Stimulated activated effector memory CD8-positive, alpha-beta T cell treated with anti-CD3 and anti-CD28 coated beads, Interleukin-12 subunit alpha, Interleukin-12 subunit beta, amount 100 ng/mL, for 72 hours (primary cell): ENCODE measurements around the gene TMSB4X.
"Not testable (repeated sequence)": the region's sequence is repeated elsewhere in the genome, so short reads cannot be mapped to it uniquely, and the experiment has no call there.

ENCODE experiments used
- ATAC-seq: fragments of 150-1000 bp; cut with Tn5 transposase; 2 replicates; pipeline ENCODE4 v1.10.0; 2021
- DNase-seq, 2 donors: peaks; one replicate each; pipeline ENCODE4 v3.0.0; 2021 to 2022; ENCODE audit warnings: low spot score in 2 of 2
- H3K27ac Mint-ChIP-seq: one replicate; pipeline ENCODE4 v1.8.0; 2022; ENCODE audit warnings: mild to moderate bottlenecking, mixed read lengths
- H3K36me3 Mint-ChIP-seq: one replicate; pipeline ENCODE4 v1.8.0; 2022; ENCODE audit warnings: mild to moderate bottlenecking, mixed read lengths
- H3K4me1 Mint-ChIP-seq: one replicate; pipeline ENCODE4 v1.8.0; 2022; ENCODE audit warnings: mixed read lengths
- H3K4me3 Mint-ChIP-seq: one replicate; pipeline ENCODE4 v1.8.0; 2022; ENCODE audit warnings: mild to moderate bottlenecking, mixed read lengths
- H3K9me3 Mint-ChIP-seq: one replicate; pipeline ENCODE4 v1.8.0; 2022; ENCODE audit warnings: mixed read lengths

Gene TMSB4X

DNA sequence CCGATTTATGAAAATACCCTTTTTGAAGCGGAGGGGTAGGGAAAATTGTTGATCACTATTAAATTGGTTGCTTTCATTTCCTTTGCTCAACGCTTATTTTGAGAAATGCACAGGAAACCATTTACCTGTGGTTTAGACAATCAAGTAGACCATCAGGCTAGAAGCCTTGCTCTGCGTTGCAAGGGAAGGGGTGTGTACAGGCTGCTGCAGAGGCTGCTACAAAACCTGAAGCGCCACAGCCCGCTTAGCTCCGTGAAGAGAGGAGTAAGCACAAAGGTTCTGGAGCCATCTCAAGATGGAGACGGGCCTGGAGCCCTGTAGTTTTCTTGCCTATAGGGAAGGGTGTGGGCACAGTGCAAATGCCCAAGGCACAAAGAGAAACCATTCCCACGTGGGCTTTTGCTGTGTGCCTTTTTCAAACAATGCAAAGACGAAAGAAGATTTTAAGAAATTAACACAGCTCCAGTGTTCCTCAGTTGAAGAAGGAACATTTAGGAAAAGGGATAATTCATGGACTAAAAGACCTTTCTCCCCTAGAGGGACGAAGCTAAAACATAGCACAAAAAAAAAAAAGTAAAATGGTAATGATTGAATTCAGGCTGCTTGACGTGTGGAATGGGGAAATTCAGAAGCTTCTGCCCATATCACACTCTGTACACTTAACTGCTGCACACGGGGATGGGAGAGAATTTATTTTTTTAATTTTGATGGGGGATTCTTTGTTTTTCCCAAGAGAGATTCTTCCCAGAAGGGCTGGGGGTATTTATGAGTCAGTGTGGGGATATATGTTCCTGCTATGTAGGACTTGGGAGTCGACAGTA, 3.5 kb downstream of the TMSB4X start:
- H3K4me3 Mint-ChIP-seq: peak overlapping the region; percentile 87
- peaks cover 30% of the 10 kb centered on the region for H3K4me1 Mint-ChIP-seq
- DNase-seq: no peak
- peak overlapping the region; percentile 98 for H3K27ac Mint-ChIP-seq
- H3K36me3 Mint-ChIP-seq: peaks cover 55% of the 10 kb centered on the region
- no peaks in the 10 kb centered on the region for H3K9me3 Mint-ChIP-seq
- peak; percentile 70 for ATAC-seq

DNA sequence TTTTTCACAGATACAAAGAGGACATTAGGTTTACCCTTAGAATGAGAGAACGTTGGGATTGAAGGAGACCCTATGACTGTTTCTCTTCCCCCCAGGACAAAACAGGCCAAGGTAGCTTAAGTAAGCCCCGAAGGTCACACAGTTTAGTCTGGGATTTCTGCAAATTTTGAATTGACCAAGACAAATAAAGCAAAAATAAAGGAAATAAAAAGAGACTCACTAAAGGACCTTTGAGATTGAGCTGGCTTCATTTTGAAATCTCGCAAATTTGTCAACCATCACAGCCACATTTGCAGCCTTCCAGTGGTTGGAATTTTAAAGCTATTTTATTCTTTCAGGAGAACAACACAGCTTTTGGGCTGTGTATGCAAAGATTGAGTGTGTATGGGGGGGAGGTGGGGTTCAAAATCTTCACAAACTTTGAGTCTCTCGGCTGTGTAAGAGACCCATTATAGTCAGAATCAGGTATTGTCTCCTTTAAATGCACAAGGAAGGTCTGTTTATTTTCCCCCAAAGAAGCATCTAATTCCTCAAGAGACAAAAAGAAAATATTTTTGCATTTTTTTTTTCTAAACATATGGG, 4.2 kb downstream of the TMSB4X start:
- Mint-ChIP-seq H3K9me3 (no peaks in the 10 kb centered on the region), H3K4me1 (peaks cover 33% of the 10 kb centered on the region), H3K36me3 (peaks cover 48% of the 10 kb centered on the region), H3K4me3 (peak overlapping the region; percentile 87), H3K27ac (peak overlapping the region; percentile 98)
- ATAC-seq (no peak), DNase-seq (no peak)

DNA sequence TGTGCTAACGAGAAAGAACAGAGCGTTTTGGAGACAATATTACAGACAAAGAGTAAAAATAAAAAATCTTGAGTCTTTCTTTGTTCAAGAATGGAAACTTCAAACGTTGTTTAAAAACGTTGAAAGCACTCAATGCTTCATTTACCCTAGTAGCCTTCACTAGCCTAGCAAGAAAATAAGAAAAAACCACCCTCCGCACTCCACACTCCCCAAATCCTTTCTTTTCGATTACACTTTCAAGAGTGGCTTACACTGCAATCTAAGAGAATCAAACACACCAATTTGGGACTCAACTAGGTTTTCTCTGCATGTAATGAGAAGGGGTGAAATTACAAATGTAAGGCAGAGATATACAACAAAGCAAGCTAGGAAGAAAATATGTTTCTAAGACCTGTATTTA, 4.7 kb downstream of the TMSB4X start:
- Mint-ChIP-seq H3K4me3 (peak overlapping the region; percentile 87), H3K9me3 (no peaks in the 10 kb centered on the region), H3K27ac (peak overlapping the region; percentile 98), H3K4me1 (peaks cover 38% of the 10 kb centered on the region), H3K36me3 (peaks cover 45% of the 10 kb centered on the region)
- DNase-seq: no peak
- ATAC-seq: no peak

DNA sequence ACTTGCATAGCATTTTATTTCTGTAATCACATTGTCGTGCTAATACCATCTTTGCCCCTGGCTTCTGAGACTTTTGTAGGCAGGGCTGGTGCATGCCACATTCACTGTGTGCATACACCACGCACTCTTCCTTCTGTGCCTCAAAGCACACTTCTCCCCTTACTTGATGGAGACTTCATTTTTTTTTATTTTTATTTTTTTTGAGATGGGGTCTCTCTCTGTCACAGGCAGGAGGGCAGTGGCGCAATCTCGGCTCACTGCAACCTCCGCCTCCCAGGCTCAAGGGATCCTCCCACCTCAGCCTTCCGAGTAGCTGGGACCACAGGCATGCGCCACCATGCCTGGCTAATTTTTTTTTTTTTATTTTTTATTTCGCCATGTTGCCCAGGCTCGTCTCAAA, 5.1 kb downstream of the TMSB4X start:
- Mint-ChIP-seq H3K4me3 (peak overlapping the region; percentile 87), H3K4me1 (peaks cover 41% of the 10 kb centered on the region), H3K27ac (peak overlapping the region; percentile 98), H3K36me3 (peaks cover 45% of the 10 kb centered on the region)
- not testable (repeated sequence) for ATAC-seq, H3K9me3 Mint-ChIP-seq, DNase-seq

DNA sequence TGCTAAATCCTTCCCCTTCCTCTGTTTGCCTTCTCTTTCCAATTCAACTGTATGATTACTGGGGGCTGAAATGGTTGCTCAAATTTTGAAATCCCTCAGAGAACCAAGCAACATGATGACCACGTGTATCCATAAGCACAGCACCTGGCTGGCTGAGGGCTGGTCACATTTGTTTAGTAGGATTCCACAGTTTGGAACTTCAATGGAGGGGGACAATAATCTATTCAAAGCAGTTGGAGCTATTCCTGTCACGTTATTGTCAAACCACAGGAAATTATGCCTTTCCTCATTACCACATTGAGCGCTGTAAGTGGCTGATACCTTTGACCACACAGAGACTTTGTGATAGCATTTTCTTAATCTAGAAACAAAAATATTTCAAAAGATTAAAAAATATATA, 7.0 kb downstream of the TMSB4X start:
- no peaks in the 10 kb centered on the region for H3K9me3 Mint-ChIP-seq
- DNase-seq (no peak), ATAC-seq (no peak)
- H3K27ac Mint-ChIP-seq: peak overlapping the region; percentile 53
- peak overlapping the region; percentile 16 for H3K4me3 Mint-ChIP-seq
- peaks cover 56% of the 10 kb centered on the region for H3K4me1 Mint-ChIP-seq
- peaks cover 31% of the 10 kb centered on the region for H3K36me3 Mint-ChIP-seq

DNA sequence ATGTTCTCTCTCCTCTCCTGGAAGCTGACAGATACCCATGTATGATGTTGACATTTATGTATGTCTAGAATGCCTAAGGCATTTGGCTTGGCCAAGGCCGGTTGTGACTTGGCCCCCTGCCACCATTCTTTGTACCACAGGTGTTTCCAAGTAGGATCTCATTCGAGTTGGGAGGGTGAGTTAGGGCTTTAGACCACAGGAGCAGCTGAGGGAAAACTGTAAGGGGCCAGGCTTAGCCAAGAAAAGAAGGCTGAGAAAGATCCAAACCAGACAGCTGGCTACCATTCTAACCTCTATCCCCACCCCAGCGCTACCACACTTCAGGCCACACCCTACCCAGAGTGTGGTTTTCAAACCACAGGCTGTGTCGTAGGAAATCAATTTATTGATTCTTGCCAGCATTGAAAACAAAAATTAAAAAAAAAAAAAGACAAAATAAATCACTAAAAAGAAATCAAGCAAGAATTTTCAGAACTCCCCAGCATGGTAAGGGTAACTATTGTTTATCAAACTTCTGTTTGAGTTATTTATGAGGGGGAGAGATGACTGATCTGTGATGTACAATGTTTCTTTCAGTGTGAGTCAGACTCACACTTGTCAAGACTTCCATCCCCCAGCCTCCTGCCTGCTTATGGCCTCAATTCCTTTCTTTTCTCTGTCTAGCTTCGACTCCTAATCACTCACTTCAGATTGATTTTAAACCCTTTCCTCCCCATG, 9.9 kb downstream of the TMSB4X start:
- H3K27ac Mint-ChIP-seq: peak overlapping the region; percentile 89
- H3K4me3 Mint-ChIP-seq: peak overlapping the region; percentile 38
- peaks cover 10% of the 10 kb centered on the region for H3K36me3 Mint-ChIP-seq
- DNase-seq (peak in 1 of 2 donors; percentile 77), ATAC-seq (peak; percentile 92)
- peaks cover 52% of the 10 kb centered on the region for H3K4me1 Mint-ChIP-seq
- H3K9me3 Mint-ChIP-seq: no peaks in the 10 kb centered on the region

DNA sequence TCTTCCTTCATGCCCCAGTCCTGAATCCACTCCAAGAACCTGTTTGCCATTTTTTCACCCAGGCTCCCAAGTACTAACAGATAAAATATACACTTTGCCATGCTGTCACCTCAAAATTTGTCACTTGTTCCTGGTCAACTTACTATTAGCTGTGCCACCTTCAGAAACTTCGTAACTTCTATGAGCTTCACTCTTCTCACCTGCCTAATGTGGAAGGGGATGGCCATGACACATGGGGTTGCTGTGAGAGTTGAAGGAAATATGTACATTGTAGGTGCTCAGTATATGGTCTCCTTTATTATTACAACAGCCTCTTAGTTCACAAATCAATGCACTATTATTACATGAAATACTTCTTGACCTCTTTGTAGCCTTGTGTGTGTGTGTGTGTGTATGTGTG, 10.4 kb downstream of the TMSB4X start:
- ATAC-seq (peak; percentile 46), DNase-seq (no peak)
- Mint-ChIP-seq H3K9me3 (no peaks in the 10 kb centered on the region), H3K36me3 (peaks cover 10% of the 10 kb centered on the region), H3K4me3 (peak overlapping the region; percentile 38), H3K27ac (peak overlapping the region; percentile 89), H3K4me1 (peaks cover 52% of the 10 kb centered on the region)

DNA sequence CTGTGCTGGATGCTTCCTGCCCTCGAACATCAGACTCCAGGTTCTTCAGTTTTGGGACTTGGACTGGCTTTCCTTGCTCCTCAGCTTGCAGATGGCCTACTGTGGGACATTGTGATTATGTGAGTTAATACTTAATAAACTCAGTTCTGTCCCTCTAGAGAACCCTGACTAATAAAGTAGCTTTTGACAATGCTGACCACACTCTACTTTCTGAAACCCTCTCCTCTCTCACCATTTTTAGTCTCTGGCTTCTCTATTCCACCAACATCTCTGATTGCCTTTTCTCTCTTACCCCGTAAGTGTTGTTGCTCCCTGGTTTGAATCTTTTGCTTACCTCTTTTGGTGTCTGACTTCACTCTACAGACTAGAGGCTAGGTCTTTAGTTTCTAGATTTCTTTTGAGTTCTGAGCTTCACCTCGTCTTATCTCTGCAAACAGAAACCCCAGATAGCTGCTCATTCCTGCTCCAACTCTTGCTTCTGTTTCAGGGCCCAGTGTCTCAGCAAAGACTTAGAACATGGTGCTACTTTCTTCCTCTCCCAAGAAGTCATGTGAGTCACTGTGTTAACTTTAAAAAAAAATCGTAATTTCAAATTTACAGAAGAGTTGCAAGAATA, 11.4 kb downstream of the TMSB4X start:
- ATAC-seq: peak; percentile 48
- H3K36me3 Mint-ChIP-seq: peaks cover 10% of the 10 kb centered on the region
- H3K9me3 Mint-ChIP-seq: no peaks in the 10 kb centered on the region
- H3K4me1 Mint-ChIP-seq: peaks cover 52% of the 10 kb centered on the region
- H3K4me3 Mint-ChIP-seq: peak overlapping the region; percentile 45
- peak overlapping the region; percentile 89 for H3K27ac Mint-ChIP-seq
- DNase-seq: no peak

DNA sequence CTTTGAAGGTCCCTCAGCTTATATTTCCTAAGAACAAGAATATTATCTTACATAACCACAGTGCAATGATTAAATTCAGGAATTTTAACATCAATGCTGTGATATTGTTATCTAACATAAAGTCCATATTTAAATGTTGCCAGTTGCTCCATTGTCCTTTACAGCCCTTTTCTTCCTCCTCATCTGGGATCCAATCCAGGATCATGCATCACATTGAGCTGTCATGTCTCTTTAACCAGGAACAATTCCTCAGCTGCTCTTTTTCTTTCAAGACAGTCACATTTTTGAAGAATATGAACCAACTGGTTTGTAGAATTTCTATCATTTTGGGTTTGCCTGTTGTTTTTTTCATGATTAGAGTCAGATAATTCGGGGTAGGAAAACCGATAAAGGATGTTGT, 12.0 kb downstream of the TMSB4X start:
- Mint-ChIP-seq H3K9me3 (no peaks in the 10 kb centered on the region), H3K27ac (peak overlapping the region; percentile 89), H3K36me3 (peaks cover 10% of the 10 kb centered on the region), H3K4me3 (peak overlapping the region; percentile 45), H3K4me1 (peaks cover 48% of the 10 kb centered on the region)
- ATAC-seq (no peak), DNase-seq (no peak)

DNA sequence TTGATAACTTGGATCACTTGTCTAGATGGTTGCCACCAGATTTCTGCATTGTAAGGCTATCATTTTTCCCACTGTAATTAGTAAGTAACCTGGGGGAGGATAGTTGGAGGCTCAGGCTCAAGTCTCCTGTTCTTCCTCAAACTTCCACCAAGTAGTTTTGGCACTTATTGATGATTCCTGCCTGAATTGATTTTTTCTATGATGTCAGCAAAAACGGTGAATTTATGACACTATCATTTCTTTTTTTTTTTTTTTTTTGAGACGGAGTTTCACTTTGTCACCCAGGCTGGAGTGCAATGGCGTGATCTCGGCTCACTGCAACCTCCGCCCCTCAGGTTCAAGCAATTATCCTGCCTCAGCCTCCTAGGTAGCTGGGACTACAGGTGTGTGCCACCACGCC, 12.4 kb downstream of the TMSB4X start:
- Mint-ChIP-seq H3K36me3 (peaks cover 10% of the 10 kb centered on the region), H3K4me1 (peaks cover 45% of the 10 kb centered on the region), H3K27ac (peak overlapping the region; percentile 89), H3K9me3 (no peaks in the 10 kb centered on the region), H3K4me3 (no peak overlapping the region)
- DNase-seq (no peak), ATAC-seq (no peak)

DNA sequence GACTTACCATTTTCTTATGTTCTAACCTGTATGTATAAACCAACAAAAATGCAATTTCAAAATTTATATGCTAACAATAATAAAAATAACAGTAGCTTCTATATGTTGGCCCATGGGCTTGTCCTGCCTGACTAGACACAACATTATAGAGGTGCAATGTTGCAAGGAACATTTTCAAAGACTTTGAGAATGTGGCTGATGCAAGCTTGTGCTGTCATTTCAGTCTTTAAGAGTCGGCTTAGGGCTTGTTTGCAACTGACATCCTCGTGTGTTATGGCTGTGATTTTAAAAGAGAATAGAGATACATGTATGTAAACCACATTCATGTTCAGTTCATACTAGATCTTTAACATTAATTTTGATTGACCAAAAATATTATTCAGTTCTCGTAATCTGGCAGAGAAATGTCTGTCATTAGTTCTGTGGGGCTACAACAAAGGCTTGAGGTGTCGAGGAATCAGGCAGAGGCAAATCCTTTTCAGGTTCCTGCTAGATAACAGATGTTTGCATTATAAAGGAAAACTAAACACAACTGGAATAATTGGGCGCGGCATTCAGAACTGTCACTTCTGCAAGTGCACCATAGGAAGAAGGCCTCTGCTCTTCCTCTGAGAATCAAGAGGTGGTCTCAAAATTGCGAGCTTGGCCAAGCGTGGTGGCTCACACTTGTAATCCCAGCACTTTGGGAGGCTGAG, 13.1 kb downstream of the TMSB4X start:
- Mint-ChIP-seq H3K4me3 (no peak overlapping the region), H3K9me3 (no peaks in the 10 kb centered on the region), H3K27ac (no peak overlapping the region), H3K36me3 (peaks cover 10% of the 10 kb centered on the region), H3K4me1 (peaks cover 38% of the 10 kb centered on the region)
- DNase-seq: no peak
- ATAC-seq: no peak

DNA sequence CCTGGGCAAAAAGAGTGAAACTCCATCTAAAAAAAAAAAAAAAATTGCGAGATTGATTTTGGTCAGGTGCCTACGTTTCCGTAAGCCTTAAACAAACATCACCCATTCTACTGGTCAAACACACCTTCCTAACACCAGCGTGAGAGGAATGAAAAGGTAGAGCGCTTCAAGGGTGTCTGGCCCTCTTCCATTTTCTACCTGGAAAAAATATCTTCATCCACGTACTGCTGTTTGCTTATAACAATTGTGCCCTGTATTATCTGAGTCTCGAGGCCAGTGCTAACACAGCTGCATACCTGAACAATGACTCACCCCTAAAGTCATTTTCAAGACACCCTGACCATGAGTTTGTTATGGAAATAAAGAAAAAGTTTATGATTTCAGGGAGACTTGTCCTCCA, 13.9 kb downstream of the TMSB4X start:
- Mint-ChIP-seq H3K36me3 (peaks cover 10% of the 10 kb centered on the region), H3K4me3 (no peak overlapping the region), H3K4me1 (peaks cover 30% of the 10 kb centered on the region), H3K27ac (no peak overlapping the region), H3K9me3 (no peaks in the 10 kb centered on the region)
- no peak for DNase-seq
- no peak for ATAC-seq

DNA sequence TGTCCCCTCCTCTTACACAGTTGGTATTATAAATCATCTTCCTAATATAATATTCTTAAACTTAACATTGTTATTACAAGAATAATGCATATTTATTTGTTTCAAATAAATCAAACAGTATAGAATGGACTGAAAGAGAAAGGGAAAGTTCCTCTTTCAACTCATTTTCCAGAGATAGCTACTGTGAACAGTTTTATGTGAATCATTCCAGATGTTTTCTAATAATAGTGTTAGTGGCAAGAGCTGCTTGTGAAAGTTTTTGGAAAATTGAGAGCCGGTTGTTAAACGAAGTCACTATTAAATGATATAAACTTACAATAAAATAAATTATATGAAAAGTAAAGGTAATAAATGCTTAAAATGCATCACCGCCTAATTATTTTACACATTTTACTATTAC, 14.6 kb downstream of the TMSB4X start:
- Mint-ChIP-seq H3K36me3 (peaks cover 10% of the 10 kb centered on the region), H3K27ac (no peak overlapping the region), H3K4me1 (peaks cover 24% of the 10 kb centered on the region), H3K9me3 (no peaks in the 10 kb centered on the region), H3K4me3 (no peak overlapping the region)
- ATAC-seq (no peak), DNase-seq (no peak)

DNA sequence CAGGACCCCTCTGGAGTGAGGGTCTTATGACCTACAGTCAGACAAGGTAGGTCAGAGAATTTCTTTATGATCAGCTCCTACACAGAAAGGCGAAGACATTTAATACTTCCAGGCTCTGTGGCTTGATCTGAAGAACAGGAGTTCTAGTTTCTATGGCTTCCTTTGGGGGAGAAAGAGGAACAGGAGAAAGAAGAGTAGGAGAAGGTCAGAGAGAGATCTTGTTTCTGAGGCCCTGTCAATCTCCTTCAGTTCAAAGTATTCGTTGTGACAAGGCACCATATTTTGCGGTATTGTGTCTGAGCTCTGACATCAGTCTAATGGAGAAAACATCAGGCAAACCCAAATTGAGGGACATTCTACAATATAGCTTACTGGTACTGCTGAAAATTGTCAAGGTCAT, 16.7 kb downstream of the TMSB4X start:
- Mint-ChIP-seq H3K4me1 (peaks cover 15% of the 10 kb centered on the region), H3K27ac (no peak overlapping the region), H3K36me3 (no peaks in the 10 kb centered on the region), H3K4me3 (no peak overlapping the region), H3K9me3 (no peaks in the 10 kb centered on the region)
- DNase-seq (no peak), ATAC-seq (no peak)
